Right atrium auricular region (tissue), 2 donors: ENCODE results near the gene RECK. TPM values are rescaled to one million over a fixed set of nuclear protein-coding genes. Genes with fewer than 3 reads are reported as not detected.

Experiments
- DNase-seq: peaks from one replicate; pipeline ENCODE4 v3.0.0-alpha.2; 2019; ENCODE audit warnings: low spot score
- H3K27ac ChIP-seq, 2 donors: fragments of 200-600 bp; sonication (generic); 1 replicate in 1 of 2; 2 replicates in 1 of 2; pipeline ENCODE4 v1.5.1; 2016 to 2019
- H3K27me3 ChIP-seq, 2 donors: fragments of 200-600 bp; sonication (generic); one replicate each; pipeline versions ENCODE4 v1.5.1 to v1.6.0; 2017 to 2019
- H3K36me3 ChIP-seq: fragments of 200-600 bp; sonication (generic); one replicate; pipeline ENCODE4 v1.5.1; 2016
- H3K4me1 ChIP-seq, 2 donors: fragments of 200-600 bp; sonication (generic); one replicate each; pipeline versions ENCODE4 v1.5.1 to v1.6.0; 2017 to 2019
- H3K4me3 ChIP-seq, 2 donors: fragments of 200-600 bp; sonication (generic); 1 replicate in 1 of 2; 2 replicates in 1 of 2; pipeline ENCODE4 v1.5.1; 2017 to 2019; ENCODE audit warnings: mild to moderate bottlenecking in 1 of 2, moderate library complexity in 1 of 2
- H3K9me3 ChIP-seq, 2 donors: fragments of 200-600 bp; sonication (generic); one replicate each; pipeline ENCODE4 v1.5.1; 2019
- CTCF ChIP-seq, 2 donors: fragments of 200-600 bp; sonication (generic); IDR thresholded peaks; one replicate each; pipeline ENCODE4 v1.5.1; 2019; ENCODE audit warnings: antibody characterized with exemption in 2 of 2
- total RNA-seq, 2 donors: library from RNA; depleted of rRNA; stranded (reverse); fragments of >200 nt; gene quantifications; one replicate each; pipeline ENCODE4 v1.1.0, GENCODE V29; 2016

RECK gene
- total RNA-seq, 2 donors from 2014 or later: 7.6 to 8.9 TPM

DNA sequence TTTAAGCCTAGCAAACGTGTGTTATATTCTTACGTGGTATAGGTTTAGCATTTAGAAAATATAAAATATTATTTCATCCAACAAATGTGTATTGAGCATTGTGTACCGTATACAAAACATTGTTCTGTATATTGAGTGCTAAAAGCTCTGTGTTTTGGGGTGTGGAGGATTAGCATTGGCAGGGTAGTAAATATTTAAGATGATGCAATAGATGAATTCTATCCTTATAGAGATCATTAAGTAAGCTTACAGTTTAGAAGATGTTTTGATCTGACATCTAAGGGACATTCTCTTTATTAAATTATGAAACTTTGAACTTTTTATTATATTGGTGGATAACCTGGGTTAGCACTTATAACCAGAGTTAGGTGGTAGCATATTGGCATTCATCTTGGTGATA, 51.3 kb downstream of the RECK start:
- Histone ChIP-seq H3K27ac (no peak overlapping the region), H3K36me3 (peaks cover 5% of the 10 kb centered on the region), H3K27me3 (no peaks in the 10 kb centered on the region), H3K9me3 (no peaks in the 10 kb centered on the region), H3K4me1 (peaks cover 0 to 11% of the 10 kb centered on the region in 2 donors), H3K4me3 (no peak overlapping the region)
- TF ChIP-seq CTCF (IDR thresholded peaks at IDR 0.05): no peak
- no peak for DNase-seq

- H3K4me3 ChIP-seq: no peak overlapping the region
- H3K27ac ChIP-seq: no peak overlapping the region
- peaks cover 0 to 11% of the 10 kb centered on the region in 2 donors for H3K4me1 ChIP-seq
- TF ChIP-seq CTCF (IDR thresholded peaks at IDR 0.05): no peak
- no peaks in the 10 kb centered on the region for H3K36me3 ChIP-seq
- no peaks in the 10 kb centered on the region for H3K27me3 ChIP-seq
- DNase-seq: no peak
- no peaks in the 10 kb centered on the region for H3K9me3 ChIP-seq
These were observed 54.6 kb downstream of the RECK start for GRCh38 chr9:36091026-36091953.

- H3K36me3 ChIP-seq: no peaks in the 10 kb centered on the region
- no peak overlapping the region for H3K4me3 ChIP-seq
- no peaks in the 10 kb centered on the region for H3K9me3 ChIP-seq
- no peak overlapping the region for H3K27ac ChIP-seq
- TF ChIP-seq CTCF (IDR thresholded peaks at IDR 0.05): no peak
- DNase-seq: no peak
- no peaks in the 10 kb centered on the region for H3K27me3 ChIP-seq
- peaks cover 0 to 11% of the 10 kb centered on the region in 2 donors for H3K4me1 ChIP-seq
These were observed 55.3 kb downstream of the RECK start for GRCh38 chr9:36092014-36092413.

GRCh38 chr9:36092509-36093215, 55.9 kb downstream of the RECK start:
- Histone ChIP-seq H3K9me3 (no peaks in the 10 kb centered on the region), H3K4me3 (no peak overlapping the region), H3K36me3 (no peaks in the 10 kb centered on the region), H3K4me1 (peaks cover 0 to 11% of the 10 kb centered on the region in 2 donors), H3K27me3 (no peaks in the 10 kb centered on the region), H3K27ac (no peak overlapping the region)
- TF ChIP-seq CTCF (IDR thresholded peaks at IDR 0.05): no peak
- DNase-seq: no peak

GRCh38 chr9:36093384-36093783, 56.7 kb downstream of the RECK start:
- no peak overlapping the region for H3K27ac ChIP-seq
- H3K27me3 ChIP-seq: no peaks in the 10 kb centered on the region

More at GRCh38 chr9:36093384-36093783, 56.7 kb downstream of the RECK start:
- Histone ChIP-seq H3K9me3 (no peaks in the 10 kb centered on the region), H3K36me3 (no peaks in the 10 kb centered on the region), H3K4me1 (peaks cover 0 to 11% of the 10 kb centered on the region in 2 donors), H3K4me3 (no peak overlapping the region)
- no peak for DNase-seq
- TF ChIP-seq CTCF (IDR thresholded peaks at IDR 0.05): no peak
